K562 (cell line): ENCODE results near the gene BMP2. TPM values are rescaled to one million over a fixed set of nuclear protein-coding genes. Genes with fewer than 3 reads are reported as not detected.

Experiments used
- ATAC-seq: fragments of 200-7000 bp; cut with Tn5 transposase; 3 replicates; pipeline ENCODE4 v1.9.1; 2020; ENCODE audit warnings: moderate library complexity
- BruUV-seq: library from RNA; stranded (reverse); fragments of 400-500 nt; replicated peaks from 2 replicates; lab custom pipeline; 2021; lab: Mats Ljungman, UMichigan
- CTCF ChIA-PET: fragments of 300-600 bp; formaldehyde crosslinking; extraction: SDS; loops from one replicate; lab custom pipeline; 2021; ENCODE audit warnings: low intra/inter-chr PET ratio; lab: Yijun Ruan, JAX
- POLR2A ChIA-PET: fragments of 300-600, 350-650 bp; sonication (Branson Sonifier 250); formaldehyde crosslinking; extraction: SDS; loops from one replicate; lab custom pipeline; 2021; ENCODE audit warnings: antibody characterized with exemption, inconsistent platforms; lab: Yijun Ruan, JAX
- DNase-seq, 4 experiments: peaks; one replicate each; pipeline versions ENCODE4 v3.0.0 to v3.0.0-alpha.2; 2011 to 2018; ENCODE audit warnings: low spot score in 3 of 4, mixed read lengths in 3 of 4; ENCODE audit errors: extremely low read depth in 1 of 4
- FAIRE-seq: peaks from 2 replicates; lab custom pipeline; 2011; peaks lifted over from hg19 to GRCh38; lab: Jason Lieb, UNC
- H2AFZ ChIP-seq: 2 replicates; pipeline ENCODE4 v1.6.0; 2011; ENCODE audit warnings: low read depth, low read length, control low read depth, inconsistent platforms
- H3K27ac ChIP-seq: fragments of 200-600 bp; 3 replicates; pipeline ENCODE4 v1.8.0; 2011; ENCODE audit warnings: low read depth, mild to moderate bottlenecking, control low read depth, inconsistent platforms, low read length, moderate library complexity, mixed read lengths; ENCODE audit errors: extremely low read depth
- H3K27me3 ChIP-seq, 2 experiments: fragments of 300-600 bp in 1 of 2; 2 replicates in 1 of 2; 3 replicates in 1 of 2; pipeline versions ENCODE4 v1.6.0 to v1.8.0; 2011; ENCODE audit warnings: inconsistent platforms in 2 of 2, low read length in 2 of 2, mild to moderate bottlenecking in 1 of 2, mixed read lengths in 1 of 2, moderate library complexity in 1 of 2; ENCODE audit not compliant: control insufficient read depth in 2 of 2, insufficient read depth in 2 of 2
- H3K36me3 ChIP-seq: fragments of 300-600 bp; 3 replicates; pipeline ENCODE4 v1.8.0; 2011; ENCODE audit warnings: mild to moderate bottlenecking, low read length, inconsistent platforms; ENCODE audit not compliant: control insufficient read depth, insufficient read depth
- H3K4me1 ChIP-seq, 2 experiments: fragments of 200-600 bp in 1 of 2; replicated peaks in 1 of 2; 2 replicates in 1 of 2; 3 replicates in 1 of 2; pipeline versions ENCODE4 v1.5.1 to v1.8.0; 2011; ENCODE audit warnings: inconsistent platforms in 2 of 2, low read length in 2 of 2, mild to moderate bottlenecking in 1 of 2, mixed read lengths in 1 of 2, moderate library complexity in 1 of 2; ENCODE audit not compliant: control insufficient read depth in 2 of 2, insufficient read depth in 2 of 2
- H3K4me2 ChIP-seq: 2 replicates; pipeline ENCODE4 v1.6.1; 2011; ENCODE audit warnings: low read length, control low read depth, inconsistent platforms, mixed read lengths; ENCODE audit not compliant: insufficient read depth
- H3K4me3 ChIP-seq: fragments of 200-600 bp; sonication (generic), shearing (Covaris generic); 2 replicates; pipeline ENCODE4 v1.5.1; 2016; ENCODE audit warnings: control low read depth, inconsistent platforms
- H3K79me2 ChIP-seq: fragments of 200-600 bp; 3 replicates; pipeline ENCODE4 v1.8.0; 2011; ENCODE audit warnings: low read length, inconsistent platforms; ENCODE audit not compliant: control insufficient read depth, insufficient read depth
- H3K9ac ChIP-seq, 2 experiments: 2 replicates each; pipeline versions ENCODE4 v1.6.0 to v1.6.1; 2011; ENCODE audit warnings: low read depth in 2 of 2, low read length in 2 of 2, control low read depth in 1 of 2, inconsistent platforms in 1 of 2, mild to moderate bottlenecking in 1 of 2, mixed read lengths in 1 of 2; ENCODE audit not compliant: insufficient read depth in 1 of 2
- H3K9me1 ChIP-seq: one replicate; pipeline ENCODE4 v1.6.0; 2011; ENCODE audit warnings: inconsistent platforms, mild to moderate bottlenecking, low read length, moderate library complexity; ENCODE audit not compliant: control insufficient read depth, insufficient read depth
- H3K9me3 ChIP-seq: replicated peaks from 2 replicates; pipeline ENCODE4 v1.5.1; 2011; ENCODE audit warnings: low read depth, low read length, inconsistent platforms; ENCODE audit not compliant: control insufficient read depth, insufficient read depth
- H4K20me1 ChIP-seq: replicated peaks from 2 replicates; pipeline ENCODE4 v1.6.1; 2011; ENCODE audit warnings: low read length, inconsistent platforms, mixed read lengths; ENCODE audit not compliant: control insufficient read depth, insufficient read depth
- MAFF ChIP-seq: IDR thresholded peaks from 2 replicates; pipeline ENCODE4 v1.6.1; 2012; ENCODE audit warnings: low read length, improper control_type of control experiment
- NCOA6 ChIP-seq: fragments of 450-650 bp; IDR thresholded peaks from 2 replicates; pipeline ENCODE4 v1.6.1; 2017; ENCODE audit warnings: mild to moderate bottlenecking
- PCBP1 ChIP-seq: fragments of 200-400 bp; formaldehyde crosslinking; IDR thresholded peaks from 2 replicates; pipeline ENCODE4 v1.6.1; 2018; ENCODE audit warnings: mild to moderate bottlenecking, low read depth, low read length; ENCODE audit not compliant: poor library complexity, severe bottlenecking
- PRPF4 ChIP-seq: fragments of 200-400 bp; formaldehyde crosslinking; IDR thresholded peaks from one replicate; pipeline ENCODE4 v1.6.1; 2017; ENCODE audit warnings: low read length, low read depth, mild to moderate bottlenecking; ENCODE audit not compliant: insufficient read depth, poor library complexity, severe bottlenecking
- ZMIZ1 ChIP-seq, 2 experiments: fragments of 150-350 bp in 1 of 2; IDR thresholded peaks; 2 replicates each; pipeline ENCODE4 v1.6.1; 2012 to 2016; ENCODE audit warnings: low read depth in 2 of 2, low read length in 2 of 2, mild to moderate bottlenecking in 1 of 2, moderate library complexity in 1 of 2
- ZNF197 ChIP-seq: fragments of 200-800 bp; sonication (Bioruptor generic); IDR thresholded peaks from 2 replicates; pipeline ENCODE4 v1.6.1; 2016; ENCODE audit warnings: low read depth, missing genetic modification characterization, missing compliant biosample characterization
- WGBS: fragments of 100-300 bp; shearing (Covaris generic); methylation state at CpG from one replicate; pipeline ENCODE4 v1.1.6; 2016; ENCODE audit warnings: low coverage, mixed read lengths; ENCODE audit not compliant: insufficient coverage; ENCODE audit errors: missing lambda C conversion rate; 5-methylcytosine and 5-hydroxymethylcytosine counted together
- in situ Hi-C: fragments of 300-500 bp; cut with MboI; formaldehyde crosslinking; loops from 4 replicates; pipeline ENCODE4 v1.15.0; 2018; ENCODE audit warnings: inconsistent platforms, mixed read lengths
- intact Hi-C: fragments of 100-400 bp; cut with micrococcal nuclease; formaldehyde crosslinking; loops from 2 replicates; pipeline ENCODE4 v1.14.2; 2022
- polyA plus RNA-seq, 8 experiments: library from polyadenylated mRNA; depleted of rRNA in 4 of 8; stranded (reverse) in 5 of 8; unstranded in 3 of 8; fragments of >200 nt; fragmentation: Nextera tagmentation in 2 of 8; fragmentation: Illumina TruSeq in 1 of 8; extraction: Ambion mirVana in 2 of 8; extraction: Trizol in 1 of 8; gene quantifications; 2 replicates each; pipeline versions ENCODE4 v1.2.1 to v1.2.3, GENCODE V29; 2011 to 2014; ENCODE audit warnings: inconsistent platforms in 1 of 8, missing spikeins in 1 of 8
- total RNA-seq, 7 experiments: library from RNA; depleted of rRNA in 6 of 7; stranded (reverse); fragments of >200 nt in 6 of 7; fragmentation: Illumina TruSeq in 2 of 7; extraction: Trizol in 2 of 7; gene quantifications; 2 replicates each; pipeline versions ENCODE4 v1.2.1 to v1.2.3, GENCODE V29; 2011 to 2021; ENCODE audit warnings: low replicate concordance in 1 of 7

Gene BMP2
- total and polyA plus RNA-seq, 9 of the 15 experiments (the other 6 are each of a cell fraction or from before 2014, with no cell fraction given) = 0.01 to 0.07 (median 0.03) TPM; not detected in 5

DNA sequence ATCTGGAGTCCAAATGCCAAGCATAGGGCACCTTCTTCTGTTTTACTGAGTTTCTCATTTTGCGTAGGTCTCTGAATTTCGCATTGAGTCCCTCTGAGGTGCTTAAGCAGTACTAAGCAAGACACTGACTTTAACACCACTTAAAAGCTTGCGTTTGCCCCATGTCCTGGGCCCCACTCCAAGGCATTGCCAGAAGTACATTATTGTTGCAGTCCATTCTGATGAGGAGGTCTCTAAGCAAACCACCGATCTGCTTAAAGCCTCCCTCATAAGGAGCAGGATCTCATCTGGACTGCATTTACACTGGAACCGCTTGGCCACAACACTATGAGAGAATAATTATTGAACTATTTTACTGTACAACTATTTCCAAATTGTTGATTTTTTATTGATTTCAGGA is 16.3 kb downstream of the BMP2 start (continued):
- TF ChIP-seq PCBP1 = no peak
- no peak for TF ChIP-seq MAFF
- no peak for TF ChIP-seq ZNF197 (CRISPR knock-in tag)
- TF ChIP-seq NCOA6 = no peak

GRCh38 chr20:6784210-6784631 is 16.7 kb downstream of the BMP2 start:
- intact Hi-C loops = no loop called here
- CTCF ChIA-PET = no interaction called here
- no peaks in the 10 kb centered on the region for H3K9me1 ChIP-seq
- H3K27ac ChIP-seq = no peak overlapping the region
- H3K4me2 ChIP-seq = no peak overlapping the region
- ATAC-seq (no peak), DNase-seq (no peak), FAIRE-seq (no peak)
- H4K20me1 ChIP-seq = no peaks in the 10 kb centered on the region
- H3K4me3 ChIP-seq = no peak overlapping the region
- H3K4me1 ChIP-seq = no peaks in the 10 kb centered on the region
- H3K9me3 ChIP-seq = no peaks in the 10 kb centered on the region
- no peaks in the 10 kb centered on the region for H3K36me3 ChIP-seq
- H3K9ac ChIP-seq = no peak overlapping the region
- no peaks in the 10 kb centered on the region for H3K79me2 ChIP-seq
- no peak overlapping the region for H2AFZ ChIP-seq
- 0% methylated on average over 5 of the region's 5 CpGs for WGBS
- POLR2A ChIA-PET = interaction anchor here (0.5 kb wide), 1 partner anchor 99 kb away, joined by 3 read pairs; no protein-coding TSS in a partner anchor
- in situ Hi-C loops = no loop called here
- no TSS peak for BruUV-seq
- no peaks in the 10 kb centered on the region for H3K27me3 ChIP-seq
- TF ChIP-seq PRPF4 = no peak
- no peak for TF ChIP-seq ZMIZ1 (IDR thresholded peaks at IDR 0.05; ENCODE audit: low read depth in 2 of 2, low read length in 2 of 2)
